Suppressor macrophage treated with lipopolysaccharide for 1 hour (primary cell): ENCODE data around the gene MAPK8IP1.
"Not testable (repeated sequence)": the region's sequence is repeated elsewhere in the genome, so short reads cannot be mapped to it uniquely, and the experiment has no call there.

Experiments
- DNase-seq, 3 donors: peaks; one replicate each; pipeline ENCODE4 v3.0.0-alpha.2; 2020 to 2022

The MAPK8IP1 gene

GRCh38 chr11:45885274-45885920 lies at the start of gene MAPK8IP1:
MAPK8IP1 (plus strand) TSS chr11:45885651; CDS start chr11:45885821, 170 bp downstream.
- peak; percentile 56 to 81 (median 66) for DNase-seq

- DNase-seq = no peak
Measured at GRCh38 chr11:45839204-45839603, 46.2 kb upstream of the MAPK8IP1 start.

GRCh38 chr11:45840251-45840650 lies 45.2 kb upstream of the MAPK8IP1 start:
- not testable (repeated sequence) for DNase-seq

GRCh38 chr11:45843158-45843924 lies 42.1 kb upstream of the MAPK8IP1 start:
- peak; percentile 90 to 95 (median 92) for DNase-seq

GRCh38 chr11:45844822-45845578 lies 40.5 kb upstream of the MAPK8IP1 start:
- DNase-seq = peak in 2 of 3 donors; percentile 22 to 33

- no peak for DNase-seq
Measured at GRCh38 chr11:45846174-45846675, 39.2 kb upstream of the MAPK8IP1 start.

- peak; percentile 100 for DNase-seq
Measured at GRCh38 chr11:45846974-45847910, 38.2 kb upstream of the MAPK8IP1 start, which contains the start of gene CRY2. CRY2 (plus strand) TSS chr11:45847475; CDS start chr11:45847491, 16 bp downstream.

GRCh38 chr11:45847911-45848316 lies 37.5 kb upstream of the MAPK8IP1 start:
- peak; percentile 50 to 65 (median 56) for DNase-seq

- no peak for DNase-seq
Measured at GRCh38 chr11:45848654-45849081, 36.8 kb upstream of the MAPK8IP1 start.

GRCh38 chr11:45850446-45850845 lies 35.0 kb upstream of the MAPK8IP1 start:
- no peak for DNase-seq

GRCh38 chr11:45851228-45851627 lies 34.2 kb upstream of the MAPK8IP1 start:
- DNase-seq = peak in 2 of 3 donors; percentile 15 to 17

GRCh38 chr11:45852018-45852711 lies 33.3 kb upstream of the MAPK8IP1 start:
- DNase-seq = peak in 1 of 3 donors; percentile 10

- DNase-seq = peak in 1 of 3 donors; percentile 6
Measured at GRCh38 chr11:45852712-45853101, 32.7 kb upstream of the MAPK8IP1 start.

GRCh38 chr11:45853332-45854219 lies 31.9 kb upstream of the MAPK8IP1 start:
- no peak for DNase-seq

- no peak for DNase-seq
Measured at GRCh38 chr11:45855308-45855707, 30.1 kb upstream of the MAPK8IP1 start.

- DNase-seq = no peak
Measured at GRCh38 chr11:45856044-45856468, 29.4 kb upstream of the MAPK8IP1 start.

- peak; percentile 74 to 84 (median 77) for DNase-seq
Measured at GRCh38 chr11:45857961-45858474, 27.4 kb upstream of the MAPK8IP1 start.

- no peak for DNase-seq
Measured at GRCh38 chr11:45858751-45859398, 26.6 kb upstream of the MAPK8IP1 start.

GRCh38 chr11:45859661-45860140 lies 25.8 kb upstream of the MAPK8IP1 start:
- no peak for DNase-seq
